Measurements from ENCODE around the gene LRCH1. TPM values are rescaled to one million over a fixed set of nuclear protein-coding genes. Genes with fewer than 3 reads are reported as not detected.
A peak's percentile ranks its signal among the peaks of the same experiment; 100 is the strongest.

LRCH1 gene
- total and polyA plus RNA-seq, 10 of the 15 experiments (the other 5 are each of a cell fraction or from before 2014, with no cell fraction given): 5.3 to 48.9 (median 14.4) TPM

- ATAC-seq (peak; percentile 84), FAIRE-seq (no peak), DNase-seq (ENCODE audit: low read depth, low spot score) (no peak)
- H3K4me3 ChIP-seq: 0 out of 2 replicates have a peak overlapping the region, but pooled peaks have one; percentile 6
- H3K9ac ChIP-seq (ENCODE audit: control insufficient read depth, insufficient read depth, low read length): no peak overlapping the region
- H3K4me2 ChIP-seq (ENCODE audit: control insufficient read depth, insufficient read depth): peak overlapping the region; percentile 56
- H2AFZ ChIP-seq (ENCODE audit: control insufficient read depth, low read depth, low read length): no peak overlapping the region
- in situ Hi-C loops (cut with MboI): no loop called here
- RAD21 ChIA-PET (ENCODE audit: unreplicated experiment): interaction anchor here (1.0 to 8.1 kb wide), 6 partner anchors 7 to 41 kb away, joined by 3 to 97 read pairs (median 6); partner anchors contain the start of gene LRCH1
- peak overlapping the region; percentile 51 for H3K27ac ChIP-seq (ENCODE audit: control insufficient read depth, insufficient read depth)
- H3K4me1 ChIP-seq (ENCODE audit: control insufficient read depth, insufficient read depth, low read length): peaks cover 78% of the 10 kb centered on the region
- no peaks in the 10 kb centered on the region for H3K9me3 ChIP-seq (replicated peaks; ENCODE audit: control insufficient read depth, insufficient read depth, low read length)
- no peaks in the 10 kb centered on the region for H4K20me1 ChIP-seq (ENCODE audit: control insufficient read depth, insufficient read depth)
- POLR2A ChIA-PET: interaction anchor here (0.6 to 4.5 kb wide), 7 partner anchors 9 to 84 kb away, joined by 3 to 56 read pairs (median 3); partner anchors contain the start of gene LRCH1
- peaks cover 99% of the 10 kb centered on the region for H3K79me2 ChIP-seq (ENCODE audit: control insufficient read depth, insufficient read depth, low read length)
- SMC1A ChIA-PET (ENCODE audit: uncharacterized antibody, unreplicated experiment): interaction anchor here (0.7 to 30.5 kb wide), 10 partner anchors 12 to 72 kb away, joined by 3 to 367 read pairs (median 22); no protein-coding TSS in a partner anchor
- WGBS (ENCODE audit: insufficient coverage, insufficient replicate concordance, low lambda C conversion rate, missing lambda C conversion rate): under 1% methylated on average over 11 of the region's 11 CpGs
- intact Hi-C loops (cut with micrococcal nuclease; ENCODE audit: unreplicated experiment): no loop called here
- CTCF ChIA-PET: interaction anchor here (1.2 to 3.6 kb wide), 5 partner anchors 9 to 42 kb away, joined by 4 to 19 read pairs (median 9); partner anchors contain the start of gene LRCH1
- H3K27me3 ChIP-seq (replicated peaks in 1 of 2; ENCODE audit: control insufficient read depth in 2 of 2, insufficient read depth in 2 of 2, low read length in 1 of 2): no peaks in the 10 kb centered on the region
- no TSS peak for BruUV-seq (replicated peaks)
- 0 out of 4 replicates have a peak, but pooled peaks cover 0 to 3% of the 10 kb centered on the region in 2 experiments for H3K36me3 ChIP-seq (ENCODE audit: control insufficient read depth in 2 of 2, insufficient read depth in 2 of 2, low read length in 1 of 2)
- no peak for TF ChIP-seq STAT1 (conservative IDR thresholded peaks at IDR 0.05)
- 0 out of 4 replicates have a peak, but pooled peaks of 1 of the 2 experiments have one; percentile 13 for TF ChIP-seq EP300 (IDR thresholded peaks at IDR 0.05; ENCODE audit: borderline replicate concordance in 1 of 2, control insufficient read depth in 1 of 2, low read depth in 2 of 2, low read length in 2 of 2)
- no peak; the same call in 1 of the 2 replicates for TF ChIP-seq MXI1 (IDR thresholded peaks at IDR 0.05; ENCODE audit: low read depth, low read length)
- no peak for TF ChIP-seq ASH2L (IDR thresholded peaks at IDR 0.05; ENCODE audit: borderline replicate concordance, low read depth)
- no peak for TF ChIP-seq ZNF622 (IDR thresholded peaks at IDR 0.05)
- no peak for TF ChIP-seq USF2 (IDR thresholded peaks at IDR 0.05; ENCODE audit: borderline replicate concordance, low read depth, low read length)
- TF ChIP-seq, protein P1, sequence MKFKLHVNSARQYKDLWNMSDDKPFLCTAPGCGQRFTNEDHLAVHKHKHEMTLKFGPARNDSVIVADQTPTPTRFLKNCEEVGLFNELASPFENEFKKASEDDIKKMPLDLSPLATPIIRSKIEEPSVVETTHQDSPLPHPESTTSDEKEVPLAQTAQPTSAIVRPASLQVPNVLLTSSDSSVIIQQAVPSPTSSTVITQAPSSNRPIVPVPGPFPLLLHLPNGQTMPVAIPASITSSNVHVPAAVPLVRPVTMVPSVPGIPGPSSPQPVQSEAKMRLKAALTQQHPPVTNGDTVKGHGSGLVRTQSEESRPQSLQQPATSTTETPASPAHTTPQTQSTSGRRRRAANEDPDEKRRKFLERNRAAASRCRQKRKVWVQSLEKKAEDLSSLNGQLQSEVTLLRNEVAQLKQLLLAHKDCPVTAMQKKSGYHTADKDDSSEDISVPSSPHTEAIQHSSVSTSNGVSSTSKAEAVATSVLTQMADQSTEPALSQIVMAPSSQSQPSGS (IDR thresholded peaks at IDR 0.05; ENCODE audit: low read length): peak; percentile 72
- peak; percentile 51; the same call in 1 of the 2 replicates for TF ChIP-seq IRF3 (IDR thresholded peaks at IDR 0.05)
- no peak for TF ChIP-seq NRF1 (conservative IDR thresholded peaks at IDR 0.05; ENCODE audit: low read depth, low read length)
- TF ChIP-seq NFYB (IDR thresholded peaks at IDR 0.05; ENCODE audit: insufficient read depth, low read depth, low read length): no peak
- no peak for TF ChIP-seq PAX8 (IDR thresholded peaks at IDR 0.05)
- TF ChIP-seq, protein P2, sequence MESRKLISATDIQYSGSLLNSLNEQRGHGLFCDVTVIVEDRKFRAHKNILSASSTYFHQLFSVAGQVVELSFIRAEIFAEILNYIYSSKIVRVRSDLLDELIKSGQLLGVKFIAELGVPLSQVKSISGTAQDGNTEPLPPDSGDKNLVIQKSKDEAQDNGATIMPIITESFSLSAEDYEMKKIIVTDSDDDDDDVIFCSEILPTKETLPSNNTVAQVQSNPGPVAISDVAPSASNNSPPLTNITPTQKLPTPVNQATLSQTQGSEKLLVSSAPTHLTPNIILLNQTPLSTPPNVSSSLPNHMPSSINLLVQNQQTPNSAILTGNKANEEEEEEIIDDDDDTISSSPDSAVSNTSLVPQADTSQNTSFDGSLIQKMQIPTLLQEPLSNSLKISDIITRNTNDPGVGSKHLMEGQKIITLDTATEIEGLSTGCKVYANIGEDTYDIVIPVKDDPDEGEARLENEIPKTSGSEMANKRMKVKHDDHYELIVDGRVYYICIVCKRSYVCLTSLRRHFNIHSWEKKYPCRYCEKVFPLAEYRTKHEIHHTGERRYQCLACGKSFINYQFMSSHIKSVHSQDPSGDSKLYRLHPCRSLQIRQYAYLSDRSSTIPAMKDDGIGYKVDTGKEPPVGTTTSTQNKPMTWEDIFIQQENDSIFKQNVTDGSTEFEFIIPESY (IDR thresholded peaks at IDR 0.05): no peak
- TF ChIP-seq NR2F1 (conservative IDR thresholded peaks at IDR 0.05): no peak
- TF ChIP-seq SUZ12 (IDR thresholded peaks at IDR 0.05; ENCODE audit: unreplicated experiment): no peak
- TF ChIP-seq E2F4 (IDR thresholded peaks at IDR 0.05; ENCODE audit: low read depth, low read length): no peak
- TF ChIP-seq IKZF2 (IDR thresholded peaks at IDR 0.05): peak; percentile 43 to 53; a peak in 1 of 4 replicates
- TF ChIP-seq SREBF2 (IDR thresholded peaks at IDR 0.05; ENCODE audit: low read length): no peak
Measured at GRCh38 chr13:46593398-46593797, 40.4 kb downstream of the LRCH1 start.

All from GM12878 (cell line).